Activated CD4-positive, alpha-beta T cell treated with anti-CD3 and anti-CD28 coated beads, Interleukin-2, Interleukin-6, amounts not matched to agents 100 ng/mL and 50 ng/mL, durations not matched to agents 16 hours and 8 hours (primary cell): Measurements from ENCODE around the gene CYTH4.
"Not testable (repeated sequence)": the region's sequence is repeated elsewhere in the genome, so short reads cannot be mapped to it uniquely, and the experiment has no call there.

Source experiments
- DNase-seq: peaks from one replicate; pipeline ENCODE4 v3.0.0-alpha.2; 2020

CYTH4 gene, protein sequence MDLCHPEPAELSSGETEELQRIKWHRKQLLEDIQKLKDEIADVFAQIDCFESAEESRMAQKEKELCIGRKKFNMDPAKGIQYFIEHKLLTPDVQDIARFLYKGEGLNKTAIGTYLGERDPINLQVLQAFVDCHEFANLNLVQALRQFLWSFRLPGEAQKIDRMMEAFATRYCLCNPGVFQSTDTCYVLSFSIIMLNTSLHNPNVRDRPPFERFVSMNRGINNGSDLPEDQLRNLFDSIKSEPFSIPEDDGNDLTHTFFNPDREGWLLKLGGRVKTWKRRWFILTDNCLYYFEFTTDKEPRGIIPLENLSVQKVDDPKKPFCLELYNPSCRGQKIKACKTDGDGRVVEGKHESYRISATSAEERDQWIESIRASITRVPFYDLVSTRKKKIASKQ

DNA sequence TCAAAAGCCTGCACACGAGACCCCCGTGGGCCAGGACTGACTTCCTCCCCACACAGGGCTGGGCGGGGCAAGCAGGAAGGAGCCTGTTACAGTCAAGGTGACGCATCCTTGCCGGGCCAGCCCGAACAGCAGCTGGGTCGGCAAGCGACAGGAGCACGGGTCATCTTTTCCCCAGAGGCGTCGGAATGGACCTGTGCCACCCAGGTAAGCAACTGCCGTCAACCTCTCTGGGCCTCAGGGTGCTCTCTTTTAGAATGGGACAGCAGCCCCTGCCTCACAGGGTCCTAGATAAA lies at the start of gene CYTH4:
Gene CYTH4, plus strand, starts transcription at position 124 of the 293 bp plus-strand sequence. Its CDS starts 62 bp downstream, at position 186.
- DNase-seq = peak; percentile 82

DNA sequence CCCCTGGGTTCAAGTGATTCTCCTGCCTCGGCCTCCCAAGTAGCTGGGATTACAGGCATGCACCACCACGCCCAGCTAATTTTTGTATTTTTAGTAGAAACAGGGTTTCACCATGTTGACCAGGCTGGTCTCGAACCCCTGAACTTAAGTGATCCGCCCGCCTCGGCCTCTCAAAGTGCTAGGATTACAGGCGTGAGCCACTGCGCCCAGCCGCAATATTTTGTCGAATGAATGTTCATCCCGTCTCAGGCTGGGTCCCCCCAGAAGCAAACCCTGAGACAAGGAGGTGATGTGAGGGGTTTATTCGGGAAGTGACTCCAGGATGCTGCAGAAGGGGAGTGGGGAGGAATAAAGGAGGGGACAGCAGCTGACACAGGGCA lies 48.9 kb upstream of the CYTH4 start:
- not testable (repeated sequence) for DNase-seq

DNA sequence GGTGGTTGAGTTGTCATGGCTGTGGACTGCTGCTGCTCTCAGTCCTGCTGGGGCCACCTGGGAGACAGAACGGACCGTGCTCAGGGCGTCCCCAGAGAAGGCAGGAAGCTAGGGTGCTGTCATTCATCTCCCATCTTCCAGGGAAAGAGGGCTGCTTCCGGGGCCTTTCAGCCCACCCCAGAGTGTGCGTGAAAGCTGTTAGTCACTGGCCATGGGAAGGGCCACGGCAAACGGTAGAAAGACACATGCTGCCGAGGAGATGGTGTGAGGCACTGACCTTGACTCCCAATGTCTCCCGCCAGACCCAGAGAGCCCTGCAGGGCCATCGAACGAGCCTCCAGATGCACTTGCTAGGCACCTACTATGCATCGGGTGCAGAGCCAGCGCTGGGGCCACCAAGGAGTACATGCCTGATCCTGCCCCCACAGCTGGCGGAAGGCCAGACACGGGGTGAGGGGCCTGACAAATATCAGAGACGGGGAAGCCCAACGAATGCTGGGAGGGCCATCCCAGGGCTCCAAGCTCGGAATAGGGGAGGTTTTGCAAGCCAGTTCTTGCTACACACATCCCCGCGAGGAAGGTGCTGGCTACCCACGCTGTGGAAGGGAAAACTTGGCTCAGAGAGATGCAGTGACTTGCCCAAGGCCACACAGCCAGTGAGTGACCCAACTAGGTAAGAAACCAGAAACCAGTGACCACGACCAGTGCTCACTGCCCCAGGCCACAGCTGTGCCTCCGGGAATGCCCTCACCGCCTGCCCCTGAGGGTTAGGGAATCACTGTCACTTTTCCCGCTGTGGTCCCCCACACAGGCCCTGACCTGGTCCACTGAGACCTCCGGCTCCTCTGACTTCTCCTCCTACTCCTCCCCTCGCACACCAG lies 48.3 kb upstream of the CYTH4 start:
- peak; percentile 14 for DNase-seq

DNA sequence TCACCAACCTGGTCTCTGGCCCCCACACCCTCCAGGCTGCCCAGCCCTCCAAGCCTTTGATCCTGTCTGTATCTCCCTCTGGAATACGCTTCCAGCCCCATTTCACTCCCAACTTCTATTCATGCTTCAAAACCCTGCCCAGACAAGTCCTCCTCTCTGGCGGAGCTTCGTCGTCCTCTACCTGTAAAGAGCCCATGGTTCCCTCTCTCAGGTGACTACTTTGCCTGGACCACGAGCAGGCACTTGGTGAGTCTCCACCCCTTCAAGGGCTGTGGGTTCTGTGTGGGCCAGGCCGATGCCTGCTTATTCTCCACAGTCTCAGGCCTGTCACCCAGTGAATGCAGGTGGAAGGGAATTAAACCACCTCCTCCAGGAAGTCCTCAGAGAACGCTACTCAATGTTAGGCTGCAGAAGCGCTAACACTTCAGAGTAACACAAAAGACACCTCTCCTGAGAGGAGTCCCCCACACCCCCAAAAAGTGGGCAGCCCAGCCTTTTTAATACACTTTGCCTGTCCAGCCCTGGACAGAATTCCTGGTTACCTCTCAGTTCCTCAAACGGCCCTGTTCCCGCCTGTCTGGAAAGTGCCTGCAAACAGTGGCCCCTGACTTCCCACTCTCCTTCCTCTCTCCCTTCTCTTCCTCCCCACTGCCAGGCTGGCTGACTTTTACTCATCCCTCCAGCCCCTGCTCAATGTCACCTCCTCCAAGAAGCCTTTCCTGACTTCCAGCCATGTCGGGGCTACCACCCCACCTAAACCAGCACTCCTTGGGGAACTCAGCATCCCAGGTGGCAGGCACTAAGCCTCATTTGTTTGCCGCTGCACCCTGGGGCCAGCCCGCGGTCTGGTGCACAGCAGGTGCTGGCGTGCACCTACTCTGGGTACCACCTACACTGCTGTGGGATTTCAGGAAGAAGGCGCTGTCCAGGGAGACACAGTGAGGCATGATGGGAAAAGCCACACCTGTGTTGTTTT lies 47.3 kb upstream of the CYTH4 start:
- DNase-seq = peak; percentile 24

DNA sequence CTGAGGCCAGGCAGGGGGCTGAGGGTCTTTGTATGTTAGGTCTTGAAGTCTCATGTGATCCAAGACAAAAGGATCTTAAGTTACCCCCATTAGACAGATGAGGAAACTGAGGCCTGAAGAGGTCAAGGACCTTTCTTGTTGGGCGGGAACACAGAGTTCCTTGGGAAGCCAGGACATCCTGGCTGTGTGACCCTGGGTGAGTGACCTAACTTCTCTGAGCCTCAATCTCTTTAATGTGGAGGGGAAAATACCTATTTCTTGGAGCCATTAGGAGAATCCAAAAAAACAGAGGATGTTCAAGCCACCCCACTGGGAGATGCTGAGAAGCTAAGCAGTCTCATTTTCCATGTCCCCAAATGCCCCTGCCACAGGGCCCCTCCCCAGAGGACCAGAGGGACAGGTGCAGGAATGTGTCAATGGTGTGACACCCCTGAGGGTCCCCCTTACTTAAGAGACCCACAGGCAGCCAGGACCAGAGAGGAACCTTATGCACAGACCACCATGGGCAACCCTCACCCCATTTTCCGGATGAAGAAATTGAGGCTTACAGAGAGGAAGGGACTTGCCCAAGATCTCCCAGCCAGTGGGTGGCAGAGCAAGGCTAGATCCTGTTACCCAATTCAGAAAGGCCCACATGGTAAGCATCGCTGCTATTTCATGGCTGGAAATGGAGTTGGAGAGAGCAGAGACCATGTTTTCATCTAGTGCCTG lies 46.3 kb upstream of the CYTH4 start:
- no peak for DNase-seq

DNA sequence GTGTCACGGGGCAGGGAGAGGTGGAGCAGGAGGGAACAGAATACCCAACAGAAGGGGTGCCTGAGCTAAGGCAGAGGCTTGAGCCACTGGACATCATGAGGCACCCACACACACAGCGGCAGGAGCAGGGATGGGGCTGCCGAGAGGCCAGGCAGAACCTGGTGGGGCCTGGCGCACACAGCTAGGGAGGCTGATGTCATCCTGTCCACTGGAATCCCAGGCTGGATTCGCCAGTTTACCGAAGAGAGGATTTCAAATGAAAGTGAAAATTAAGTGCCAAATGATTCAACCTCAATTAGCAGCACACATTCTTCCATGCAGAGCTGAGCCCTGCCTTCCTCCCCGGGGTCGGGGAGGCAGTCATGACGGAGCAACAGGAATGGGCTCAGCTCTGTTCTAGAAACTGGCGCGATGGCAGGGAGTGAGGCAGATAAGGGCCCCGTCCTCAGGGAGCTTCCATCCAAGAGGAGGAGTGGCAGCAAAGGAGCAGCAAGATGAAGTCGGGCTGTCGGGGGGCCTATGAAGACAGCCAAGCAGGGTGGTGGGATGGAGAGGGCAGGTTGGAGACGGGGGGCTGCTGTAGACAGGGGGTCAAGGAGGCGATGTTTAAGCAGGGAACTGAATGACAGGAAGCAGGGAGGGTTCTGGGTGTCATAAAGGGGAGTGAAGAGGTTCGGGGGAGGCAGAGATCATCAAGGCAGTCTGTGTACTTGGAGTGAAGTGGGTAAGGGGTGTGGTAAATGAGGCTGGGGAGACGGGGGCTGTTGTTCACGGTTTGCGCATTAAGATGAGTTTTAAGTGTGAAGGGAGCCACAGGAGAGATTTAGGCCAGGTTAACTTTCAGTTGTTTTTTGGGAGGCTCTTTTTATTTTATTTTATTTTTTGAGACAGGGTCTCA lies 44.7 kb upstream of the CYTH4 start:
- peak; percentile 13 for DNase-seq

DNA sequence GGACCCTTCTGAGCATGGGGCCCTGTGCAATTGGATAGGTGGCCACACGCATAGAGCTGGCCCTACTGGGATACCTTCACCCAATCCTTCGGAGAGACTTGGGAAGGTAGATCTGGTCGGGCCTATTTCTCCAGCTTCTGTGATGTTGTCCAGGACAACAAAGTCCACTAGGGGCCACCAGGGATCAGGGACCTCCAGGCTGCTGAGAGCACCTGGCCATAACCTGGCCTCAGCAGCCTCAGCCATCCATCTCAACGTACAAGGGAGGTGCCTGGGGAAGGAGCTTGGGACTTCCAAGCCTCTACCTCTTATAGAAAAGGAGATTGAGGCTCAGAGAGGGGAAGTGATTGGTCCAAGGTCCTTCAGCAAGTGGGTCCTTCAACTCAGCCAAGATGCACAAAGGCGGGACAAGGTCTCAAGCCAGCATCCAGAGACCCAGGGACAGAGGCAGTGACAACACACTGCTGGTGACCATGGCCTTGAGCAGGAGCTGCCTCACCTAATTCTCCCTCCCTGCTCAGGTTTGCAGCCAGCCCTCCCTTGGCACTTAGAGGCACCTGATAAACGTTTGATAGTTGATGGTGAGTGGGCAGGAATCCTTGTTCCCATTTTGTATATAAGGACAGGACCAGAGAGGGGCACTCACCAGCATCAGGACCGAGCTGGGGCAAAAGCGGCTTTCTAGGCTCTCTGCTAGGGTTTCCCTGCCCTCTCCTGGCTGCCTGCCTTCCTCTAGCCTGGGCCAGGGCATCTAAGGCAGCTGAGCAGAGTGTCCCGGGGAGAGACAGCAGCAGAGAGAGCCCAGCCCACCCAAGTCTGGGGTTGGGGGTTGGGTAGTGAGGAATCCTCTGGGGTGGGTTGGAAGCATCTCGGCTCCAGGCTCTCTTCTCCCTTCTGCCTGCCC lies 42.7 kb upstream of the CYTH4 start:
- DNase-seq = peak; percentile 11

DNA sequence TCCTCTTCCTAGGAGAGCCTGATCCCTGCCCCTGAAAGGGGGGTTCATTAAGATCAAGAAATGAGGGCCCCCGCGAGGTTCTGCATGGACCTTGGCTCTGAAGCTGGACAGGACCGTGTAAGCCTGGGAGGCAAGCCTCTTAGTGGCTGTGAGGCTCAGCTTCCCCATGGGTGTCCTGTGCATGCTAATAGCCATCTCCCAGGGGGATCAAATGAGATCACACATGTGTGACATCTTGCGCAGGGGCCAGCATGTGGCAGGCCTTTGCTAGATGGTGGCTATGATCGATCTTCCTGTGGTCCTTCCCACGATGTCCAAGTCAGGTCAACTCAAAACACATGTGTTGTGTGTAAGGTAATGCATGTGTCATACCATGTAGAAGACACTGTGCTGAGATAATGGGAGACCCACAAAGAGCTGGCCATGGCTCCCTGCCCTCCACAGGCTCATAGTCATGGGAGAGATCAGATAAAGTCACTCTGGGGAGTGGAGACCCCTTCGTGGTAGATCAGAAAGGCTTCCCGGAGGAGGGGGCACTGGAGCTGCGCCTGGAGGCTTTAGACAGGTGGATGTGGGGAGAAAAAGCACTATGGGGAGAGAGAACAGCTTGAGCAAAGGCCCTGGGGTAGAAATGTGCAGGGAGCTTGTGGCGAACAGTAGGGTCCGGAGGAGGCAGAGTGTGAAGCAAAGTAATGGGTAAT lies 41.9 kb upstream of the CYTH4 start:
- peak; percentile 18 for DNase-seq

DNA sequence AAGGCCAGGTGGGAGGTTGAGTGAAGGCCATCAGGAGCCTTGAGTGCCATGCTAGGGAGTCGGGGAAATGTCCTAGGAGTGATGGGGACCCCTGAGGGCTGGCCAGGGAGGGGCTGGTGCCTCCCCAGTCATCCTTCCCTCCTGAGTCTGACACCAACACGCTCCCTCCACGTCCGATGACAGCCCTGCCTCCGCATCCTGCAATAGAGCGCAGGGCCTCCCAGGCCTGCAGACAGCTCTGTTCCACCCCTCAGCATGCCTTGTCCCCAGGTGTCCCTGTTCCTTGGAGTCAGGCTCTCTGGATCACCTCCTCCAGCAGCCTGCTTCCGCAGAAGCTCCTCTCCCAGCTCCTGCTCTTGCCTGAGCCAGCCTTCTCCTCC lies 41.4 kb upstream of the CYTH4 start:
- peak; percentile 45 for DNase-seq

DNA sequence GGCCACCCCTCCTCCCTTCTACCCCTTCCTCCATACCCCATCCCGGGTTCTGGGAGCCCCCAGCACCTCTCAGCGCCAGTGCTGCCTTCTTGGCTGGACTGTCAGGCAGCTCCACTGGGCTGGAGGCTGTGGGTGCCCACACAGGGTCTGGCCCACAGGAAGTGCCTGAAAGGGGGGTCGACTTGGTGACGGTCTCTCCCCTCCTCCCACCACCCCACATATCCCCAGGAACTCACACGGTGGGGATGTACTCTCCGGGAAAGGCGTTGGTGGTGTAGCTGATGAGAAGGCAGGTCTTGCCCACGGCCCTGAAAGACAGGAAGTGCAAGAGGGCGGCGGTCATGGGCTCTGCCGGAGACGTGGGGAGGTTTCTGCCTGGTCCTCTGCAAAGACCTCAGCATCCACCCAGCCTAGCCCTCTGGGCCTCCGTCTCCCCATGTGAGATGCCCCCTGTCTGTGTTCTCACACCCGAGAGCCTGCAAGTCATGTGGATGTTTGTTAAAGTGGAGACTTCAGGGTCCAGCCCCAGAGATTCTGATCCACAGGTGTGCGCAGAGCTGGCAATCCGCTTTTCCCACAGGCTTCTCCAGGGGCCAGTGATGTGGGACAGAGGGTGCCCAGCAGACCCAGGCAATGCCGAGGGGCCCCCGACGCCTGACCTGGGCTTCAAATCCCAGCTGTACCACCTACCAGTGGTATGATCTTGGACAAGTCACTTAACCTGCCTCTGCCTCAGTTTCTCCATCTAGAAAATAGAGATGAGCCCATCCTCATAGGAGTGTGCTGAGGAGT lies 40.8 kb upstream of the CYTH4 start:
- DNase-seq = peak; percentile 73

DNA sequence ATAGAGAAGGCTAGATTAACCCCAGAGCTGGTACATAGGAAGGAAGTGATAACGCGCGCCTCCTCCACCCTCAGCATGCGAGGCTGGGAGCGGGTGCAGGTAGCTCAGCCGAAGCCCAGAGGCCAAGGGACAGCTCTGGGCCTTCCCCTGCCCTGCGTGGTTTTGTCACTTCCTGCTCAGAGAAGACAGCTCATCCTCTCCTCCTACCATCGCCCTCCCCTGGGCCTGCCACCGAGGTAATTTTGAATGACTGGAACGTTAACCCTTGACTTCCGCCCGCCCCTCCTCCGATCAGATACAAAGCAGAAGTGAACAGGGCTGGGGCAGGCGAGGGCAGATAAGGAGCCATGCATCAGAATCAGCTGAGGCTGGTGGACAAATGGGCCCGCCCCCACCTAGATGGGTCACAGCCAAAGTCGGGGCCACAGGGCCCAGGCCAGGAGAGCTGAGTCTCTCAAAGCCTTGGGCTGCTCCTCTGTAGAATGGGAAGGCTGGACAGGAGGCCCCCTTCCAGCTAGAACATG lies 39.9 kb upstream of the CYTH4 start:
- DNase-seq = peak; percentile 97

DNA sequence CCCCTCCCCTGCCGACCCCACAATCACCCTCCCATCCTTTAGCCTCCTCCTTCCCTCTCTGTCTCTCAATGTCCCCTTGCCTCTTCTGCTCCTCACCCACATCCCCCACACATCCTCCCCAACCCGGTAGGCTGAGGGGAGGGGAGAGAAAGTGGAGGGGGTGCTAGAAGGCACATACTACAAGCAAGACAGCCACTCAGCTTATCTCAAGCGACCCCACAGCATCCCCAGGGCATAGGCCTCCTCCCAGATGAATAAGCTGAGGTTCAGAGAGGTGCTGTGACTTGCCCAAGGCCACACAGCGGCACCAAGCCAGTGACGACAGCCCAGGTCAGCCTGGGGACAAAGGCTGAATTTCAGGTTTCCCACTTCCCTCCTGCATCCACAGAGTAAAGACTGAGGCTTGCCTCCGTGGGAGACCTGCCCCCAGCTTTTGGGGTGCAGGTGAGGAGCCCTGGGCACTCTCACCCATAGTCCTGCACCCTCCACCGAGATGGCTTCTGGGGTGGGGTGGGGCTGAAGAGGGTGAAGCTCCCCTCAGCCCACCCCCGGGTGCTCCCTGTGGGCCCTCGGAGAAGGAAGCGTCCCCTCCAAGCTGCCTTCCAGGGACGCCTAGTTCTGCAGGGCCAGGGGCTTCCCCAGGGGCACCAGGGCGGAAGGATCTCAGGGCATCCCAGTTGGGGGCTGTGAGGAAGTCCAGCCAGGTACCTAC lies 38.8 kb upstream of the CYTH4 start:
- DNase-seq = no peak

DNA sequence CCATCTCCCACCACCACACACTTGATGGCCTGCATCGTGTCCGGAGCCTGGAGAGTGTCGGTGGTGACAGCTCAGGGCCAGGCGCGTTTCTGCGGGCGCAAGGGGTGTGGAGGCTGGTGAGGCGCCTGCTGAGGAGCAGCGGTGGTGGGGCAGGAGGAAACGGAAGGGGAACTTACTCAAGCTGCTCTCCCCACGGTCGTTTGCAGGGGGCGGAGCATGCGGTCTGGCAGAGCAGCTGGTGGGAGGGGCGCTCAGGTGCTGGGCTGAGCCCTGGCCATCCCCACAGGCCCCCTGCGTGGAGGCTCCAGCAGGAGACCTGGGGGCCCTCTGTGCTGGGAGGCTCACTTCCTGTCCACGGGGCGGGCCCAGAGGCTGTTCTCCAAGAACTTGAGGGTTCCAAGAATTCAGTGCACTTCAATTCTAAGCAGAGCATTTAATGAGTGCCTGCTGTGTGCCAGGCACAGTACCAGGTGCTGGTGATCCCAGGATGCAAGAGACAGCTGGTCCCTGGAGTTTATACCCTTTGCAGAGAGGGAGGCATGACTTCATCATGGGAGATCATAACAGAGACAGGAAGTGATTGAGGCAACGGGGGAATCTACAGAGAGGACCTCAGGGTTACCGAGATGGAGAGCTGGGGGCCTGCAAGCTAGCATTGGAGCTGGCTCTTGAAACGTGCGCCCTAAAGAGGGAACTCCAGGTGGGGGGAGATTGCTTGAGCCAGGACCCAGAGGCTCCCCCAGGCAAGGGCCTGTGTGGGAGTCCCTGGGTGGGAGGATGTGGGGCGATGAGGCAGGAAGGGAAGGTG lies 38.0 kb upstream of the CYTH4 start, which contains the start of gene RAC2:
Gene RAC2, minus strand, starts transcription at position 156 of the 808 bp plus-strand sequence. Its CDS starts 121 bp downstream, at position 35.
- peak; percentile 97 for DNase-seq

DNA sequence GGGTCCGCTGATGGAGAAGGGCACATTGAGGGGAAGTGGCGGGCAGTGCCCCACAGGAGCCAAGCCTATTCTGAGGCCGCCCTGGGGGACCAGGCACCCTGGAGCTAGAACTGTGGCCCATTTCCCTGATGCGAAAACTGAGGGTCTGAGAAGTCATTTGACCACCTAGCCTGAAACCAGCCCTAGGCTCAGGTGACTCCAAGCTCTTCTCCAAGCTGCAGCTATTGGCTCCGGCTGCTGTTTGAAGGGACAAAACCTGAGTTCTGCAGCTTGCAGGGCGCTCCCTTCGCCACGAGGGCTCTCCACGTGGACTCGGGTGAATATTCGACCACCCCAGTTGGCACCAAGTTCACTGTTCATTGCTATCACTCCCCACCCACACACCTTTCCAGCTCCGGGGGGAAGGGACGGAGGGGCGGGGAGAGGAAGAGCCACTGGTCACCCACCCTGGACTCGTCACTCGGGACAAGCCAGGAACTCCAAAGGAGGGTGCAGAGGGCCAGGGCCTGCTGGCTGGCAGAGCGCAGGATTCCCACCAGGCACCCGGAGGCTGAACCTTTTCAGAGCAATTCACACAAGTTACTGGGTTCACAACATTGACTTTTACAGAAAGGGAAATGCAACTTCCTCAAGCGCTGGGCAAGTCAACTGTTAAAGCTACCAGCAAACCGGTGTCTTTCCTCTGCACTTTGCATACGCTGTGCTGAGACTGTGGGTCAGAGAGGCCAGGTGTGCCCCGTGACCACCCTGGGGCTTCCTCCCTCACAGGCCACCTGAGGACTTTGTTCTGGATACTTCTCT lies 37.2 kb upstream of the CYTH4 start:
- peak; percentile 23 for DNase-seq

DNA sequence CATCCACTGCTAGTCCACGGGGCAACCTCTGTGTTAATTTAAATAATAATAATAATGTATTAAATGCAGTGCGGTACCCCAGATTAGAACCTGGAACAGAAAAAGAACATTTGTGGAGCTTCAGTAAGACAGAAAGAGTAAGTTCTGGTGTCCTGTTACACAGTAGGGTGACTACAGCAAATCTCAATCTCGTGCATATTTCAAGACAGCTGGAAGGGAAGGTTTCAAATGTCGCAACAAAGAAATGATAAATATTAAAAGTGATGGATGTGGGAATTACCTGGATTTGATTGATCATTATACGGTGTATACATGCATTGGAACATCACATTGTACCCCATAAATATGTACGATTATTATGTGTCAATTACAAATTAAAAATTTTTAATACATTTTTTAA lies 36.6 kb upstream of the CYTH4 start:
- DNase-seq = no peak

DNA sequence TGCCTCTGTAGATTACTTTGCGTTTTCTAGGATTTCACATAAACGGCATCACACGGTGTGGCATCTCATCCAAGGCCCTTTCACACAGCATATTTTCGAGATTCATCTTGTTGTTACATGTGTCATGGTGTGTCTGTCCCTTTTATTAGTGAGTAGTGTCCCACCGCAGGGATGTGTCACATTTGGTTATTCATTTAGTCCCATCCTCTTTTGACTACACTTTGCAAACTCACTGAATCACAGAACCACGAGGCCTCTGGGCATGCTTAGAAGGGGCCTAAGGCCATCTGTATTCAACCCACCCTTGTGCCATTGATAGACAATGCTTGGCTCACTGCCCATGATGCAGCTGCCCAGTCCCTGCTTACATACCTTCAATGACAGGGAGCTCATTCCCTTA lies 34.1 kb upstream of the CYTH4 start:
- peak; percentile 57 for DNase-seq
